ENCODE results near the gene HES5.

Gene HES5

DNA sequence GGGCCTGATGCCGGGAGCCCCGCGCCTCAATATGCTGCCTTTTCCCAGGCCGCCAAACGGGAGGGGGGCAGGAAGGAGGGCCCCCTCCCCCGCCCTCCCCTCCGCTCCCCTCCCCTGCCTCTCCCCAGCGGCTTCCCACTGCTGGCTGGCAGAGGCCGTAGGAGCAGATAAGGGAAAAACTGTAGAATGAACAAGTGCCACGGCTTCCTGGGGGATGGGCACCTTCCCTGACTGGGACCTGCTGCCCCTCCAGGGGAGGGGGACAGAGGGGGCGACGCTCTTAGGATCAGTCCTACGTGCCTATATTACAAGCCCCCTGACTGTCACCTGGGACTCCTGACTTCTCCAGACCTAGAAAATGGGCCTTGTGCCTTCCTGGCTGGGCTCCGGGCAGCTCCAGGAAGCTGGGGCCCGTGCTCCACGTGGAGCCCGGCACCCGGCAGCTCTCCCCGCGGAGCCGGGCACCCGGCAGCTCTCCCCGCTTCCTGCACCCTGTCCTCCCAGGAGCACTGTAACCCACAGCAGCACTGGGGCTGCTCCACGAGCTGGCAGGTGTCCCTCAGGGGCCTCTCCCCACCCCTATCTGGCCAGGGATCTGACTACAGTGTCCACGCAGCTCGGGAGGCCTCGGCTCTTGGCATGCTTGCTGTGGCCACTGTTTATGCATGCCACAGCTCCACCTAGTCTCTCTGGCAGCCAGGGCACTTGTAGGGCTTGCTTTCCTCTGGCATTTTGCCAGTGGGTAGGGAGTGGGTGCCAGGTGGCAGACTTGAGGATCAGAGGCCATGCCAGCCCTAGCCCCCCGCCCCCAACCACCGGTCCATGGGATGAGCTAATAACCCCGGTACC, 674 bp upstream of the HES5 start:
- no peak for DNase-seq (ENCODE audit: low read depth in 2 of 2)

DNA sequence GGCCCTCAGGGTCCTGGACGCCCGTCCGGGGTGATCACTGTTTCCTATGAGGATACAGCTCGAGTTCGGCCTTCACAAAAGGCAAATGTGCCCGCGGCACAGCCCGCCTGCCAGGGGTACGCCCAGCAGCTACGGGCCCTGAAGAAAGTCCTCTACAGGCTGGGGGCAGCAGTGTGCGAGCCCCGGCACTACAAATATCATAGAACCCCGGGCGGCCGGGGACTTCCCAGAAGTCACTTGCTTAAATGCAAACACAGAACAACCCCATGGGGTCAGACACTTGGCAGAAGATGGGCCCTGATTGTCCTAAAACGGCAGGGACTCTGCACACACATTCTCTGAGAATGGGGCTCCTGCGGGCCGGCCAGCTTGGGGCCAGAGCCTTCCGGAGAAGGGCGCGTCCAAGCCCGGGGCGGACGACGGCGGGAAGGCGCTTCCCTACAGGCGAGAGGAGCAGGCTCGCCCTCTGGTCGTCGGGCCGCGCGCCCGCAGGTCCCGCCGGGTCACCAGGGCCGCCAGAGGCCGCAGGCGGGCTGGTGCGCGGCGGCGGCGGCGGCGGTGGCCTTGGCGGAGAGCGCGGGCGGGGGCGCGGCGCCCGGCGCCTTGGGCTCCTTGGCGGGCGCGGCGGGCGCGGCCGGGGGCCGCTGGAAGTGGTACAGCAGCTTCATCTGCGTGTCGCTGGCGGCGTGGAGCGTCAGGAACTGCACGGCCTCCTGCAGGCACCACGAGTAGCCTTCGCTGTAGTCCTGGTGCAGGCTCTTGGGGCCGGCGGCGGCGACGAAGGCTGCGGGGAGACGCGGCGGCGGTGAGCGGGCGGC, 888 bp downstream of the HES5 start:
- no peak for DNase-seq (ENCODE audit: low read depth in 2 of 2)

DNA sequence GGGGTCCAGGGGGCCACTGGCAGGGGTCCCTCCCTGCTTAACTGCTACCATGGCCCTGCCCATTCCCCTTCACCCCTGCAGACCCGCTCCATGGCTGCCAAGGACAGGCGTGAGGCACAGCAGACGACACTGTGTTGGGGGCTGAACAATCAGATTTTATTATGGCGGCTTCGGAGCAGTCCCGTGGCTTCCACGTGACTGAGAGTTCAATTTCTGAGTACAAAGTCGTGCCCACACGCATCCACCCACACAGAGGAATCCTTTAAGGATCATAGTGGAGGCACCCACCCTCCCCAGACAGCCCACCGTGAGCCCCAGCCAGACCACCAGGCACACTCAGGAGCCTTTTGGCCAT, 1.5 kb downstream of the HES5 start:
- DNase-seq (ENCODE audit: low read depth in 2 of 2): no peak

DNA sequence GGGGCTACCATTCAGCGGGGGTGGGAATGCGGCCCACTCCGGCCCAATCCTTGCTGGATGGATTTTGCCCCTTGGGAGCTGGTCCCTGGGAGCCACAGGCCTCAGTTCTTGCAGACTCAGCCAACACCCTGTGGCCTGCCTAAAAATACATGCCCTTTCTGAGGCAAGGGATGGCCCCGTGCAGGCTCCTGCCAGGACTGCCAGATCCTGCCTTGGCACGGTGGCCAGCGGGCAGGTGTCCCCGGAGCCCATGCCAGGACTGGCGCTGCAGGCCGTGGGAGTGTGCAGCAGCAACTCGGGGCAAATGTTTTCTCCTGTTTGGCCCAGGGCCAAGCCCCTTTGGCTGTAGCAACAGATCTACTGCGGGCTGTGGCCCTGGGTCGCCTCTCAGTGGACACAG, 2.0 kb downstream of the HES5 start:
- DNase-seq (ENCODE audit: low read depth in 2 of 2): no peak

DNA sequence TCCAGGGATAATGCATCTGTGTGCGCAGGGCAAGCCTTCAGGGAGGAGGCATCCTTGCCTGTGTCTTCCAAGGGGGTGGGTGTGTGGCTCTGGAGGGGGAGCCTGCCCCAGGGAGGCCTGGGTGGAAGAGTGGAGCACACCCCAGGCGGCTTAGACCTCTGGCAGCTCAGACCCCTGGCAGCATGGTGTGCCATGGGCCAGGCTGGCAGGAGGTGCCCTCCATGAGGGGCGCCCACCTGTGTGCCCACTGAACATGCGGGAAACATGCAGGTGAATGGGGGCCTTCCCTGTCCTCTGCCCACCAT, 2.6 kb downstream of the HES5 start:
- no peak for DNase-seq (ENCODE audit: low read depth in 2 of 2)

DNA sequence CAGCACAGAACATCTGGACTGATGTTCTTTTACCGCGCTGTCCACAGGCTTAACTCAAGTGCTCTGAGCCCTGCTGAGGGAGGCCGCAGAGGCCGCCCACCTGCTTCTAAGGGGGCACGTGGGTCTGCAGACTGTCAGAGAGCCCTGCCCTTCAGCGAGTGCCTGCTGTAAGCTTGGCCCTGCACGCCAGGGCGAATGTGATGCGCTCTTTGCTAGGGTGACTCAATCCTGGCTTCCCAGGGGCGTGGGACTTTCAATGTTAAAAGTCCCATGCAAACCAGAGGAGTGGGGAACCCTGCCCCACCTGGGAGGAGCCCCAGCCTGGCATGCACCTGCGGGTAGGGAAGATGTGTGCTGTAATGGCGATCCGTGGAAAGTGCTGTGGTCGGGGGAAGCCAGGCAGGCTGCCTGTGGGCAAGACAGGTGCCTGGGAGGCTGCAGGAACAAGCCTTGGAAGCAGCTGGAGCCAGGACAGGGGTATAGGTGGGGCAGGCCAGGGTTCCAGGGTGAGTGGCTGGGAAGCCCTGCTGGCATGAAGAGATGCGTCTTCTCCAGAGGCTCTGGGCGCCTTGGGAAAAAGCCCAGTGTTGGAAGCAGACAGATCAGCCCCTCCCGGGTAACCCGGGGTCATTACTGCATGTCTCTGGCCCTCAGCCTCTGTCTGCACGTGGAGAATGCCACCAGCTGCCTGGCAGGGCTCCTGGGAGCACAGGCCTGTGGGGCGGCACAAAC, 3.1 kb downstream of the HES5 start:
- peak; percentile 65 to 73 for DNase-seq (ENCODE audit: low read depth in 2 of 2)

DNA sequence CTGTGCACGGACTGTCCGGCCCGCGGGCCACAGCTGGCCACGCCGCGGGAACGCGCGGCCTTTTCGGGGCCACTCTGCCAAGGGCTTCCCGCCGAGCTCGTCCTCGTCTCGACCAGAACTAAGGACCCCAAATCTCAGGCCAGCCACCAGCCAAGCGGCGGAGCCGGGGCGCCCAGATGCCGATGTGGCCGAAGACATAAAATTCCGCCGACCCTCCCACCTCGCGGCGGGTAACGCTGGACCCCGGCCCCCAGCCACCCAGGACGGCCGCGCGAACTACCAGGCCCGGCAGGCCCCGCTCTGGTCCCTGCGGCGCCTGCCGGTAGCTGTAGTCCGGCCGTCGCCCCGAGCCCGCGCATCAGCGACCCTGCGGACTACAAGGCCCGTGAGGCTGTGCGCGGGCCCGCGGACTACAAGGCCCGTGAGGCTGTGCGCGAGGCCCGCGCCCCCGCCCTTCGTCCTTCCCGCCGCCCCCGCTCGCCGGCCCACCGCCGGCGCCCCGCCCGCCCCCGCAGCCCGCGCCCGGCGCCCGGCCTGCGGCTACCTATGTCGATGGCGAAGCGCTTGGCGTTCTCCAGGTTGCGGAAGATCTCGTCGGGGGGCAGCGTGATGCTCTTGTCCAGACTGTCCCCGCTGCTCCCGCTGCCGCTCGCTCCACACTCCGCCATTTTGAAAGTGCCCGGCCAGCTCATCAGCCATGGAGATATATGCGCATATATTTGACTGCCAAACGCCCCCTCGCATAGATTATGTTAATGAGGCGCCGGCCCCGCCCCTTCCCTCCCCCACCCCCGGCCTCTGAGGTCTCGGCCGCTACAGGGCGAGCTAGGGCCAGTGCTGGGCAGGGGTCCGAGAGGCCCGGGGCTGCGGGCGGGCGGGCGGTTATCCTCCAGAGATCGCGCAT, 3.9 kb downstream of the HES5 start, which contains the start of gene PANK4:
TSS of gene PANK4 (minus strand) at position 677 of the 904 bp plus-strand sequence. CDS start at position 668, 9 bp downstream.
- peak; percentile 86 to 88 for DNase-seq (ENCODE audit: low read depth in 2 of 2)

DNA sequence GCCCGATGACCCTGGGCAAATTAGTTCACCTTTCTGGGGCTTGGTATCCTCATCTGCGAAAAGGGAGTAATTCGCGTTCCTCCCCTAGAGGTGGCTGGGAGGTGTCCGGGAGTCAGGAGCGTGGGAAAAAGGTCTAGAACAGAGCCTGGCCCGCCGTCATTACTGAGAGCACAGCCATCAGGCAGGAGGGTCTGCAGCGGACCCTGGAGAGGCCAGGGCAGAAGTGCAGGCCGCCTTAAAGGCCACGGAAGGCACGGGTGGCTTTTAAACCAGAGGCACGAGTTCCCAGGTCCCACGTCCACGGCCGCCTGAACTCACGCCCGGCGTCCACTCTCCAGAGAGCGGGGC, 4.5 kb downstream of the HES5 start:
- DNase-seq (ENCODE audit: low read depth in 2 of 2): no peak

DNA sequence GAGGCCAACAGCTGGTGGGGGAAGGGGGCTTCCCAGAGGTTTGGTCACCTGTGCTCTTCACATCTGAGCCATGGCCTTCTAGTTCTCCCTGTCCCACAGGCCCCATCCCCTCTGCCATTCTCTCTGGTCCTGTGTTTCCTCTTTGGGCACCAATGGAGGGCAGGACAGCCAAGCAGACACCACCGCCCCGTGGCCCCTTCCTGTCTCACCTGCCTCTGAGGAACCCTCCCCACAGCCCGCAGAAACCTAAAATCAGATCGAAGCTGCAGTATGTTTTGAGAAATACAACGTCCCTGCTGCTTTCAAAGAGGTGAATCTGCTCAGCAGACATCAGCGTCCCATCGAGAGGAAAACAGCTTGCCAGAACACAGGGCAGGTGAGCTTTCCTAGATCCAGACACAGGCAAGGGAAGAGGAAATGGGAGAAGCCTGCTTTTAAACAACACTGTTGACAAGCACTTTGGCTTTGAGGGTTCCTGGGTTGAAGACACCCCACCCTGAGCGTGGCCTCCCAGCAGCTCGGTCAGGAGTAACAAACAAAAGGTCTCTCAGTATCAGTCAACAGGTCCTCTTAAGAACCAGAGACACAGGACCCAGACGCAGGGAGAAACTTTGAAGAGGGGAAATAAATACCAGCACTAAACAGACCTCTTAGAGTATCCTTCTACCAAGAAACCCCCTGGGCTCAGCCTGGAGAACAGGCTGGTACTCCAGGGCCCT, 6.0 kb downstream of the HES5 start:
- DNase-seq (ENCODE audit: low read depth in 2 of 2): no peak

DNA sequence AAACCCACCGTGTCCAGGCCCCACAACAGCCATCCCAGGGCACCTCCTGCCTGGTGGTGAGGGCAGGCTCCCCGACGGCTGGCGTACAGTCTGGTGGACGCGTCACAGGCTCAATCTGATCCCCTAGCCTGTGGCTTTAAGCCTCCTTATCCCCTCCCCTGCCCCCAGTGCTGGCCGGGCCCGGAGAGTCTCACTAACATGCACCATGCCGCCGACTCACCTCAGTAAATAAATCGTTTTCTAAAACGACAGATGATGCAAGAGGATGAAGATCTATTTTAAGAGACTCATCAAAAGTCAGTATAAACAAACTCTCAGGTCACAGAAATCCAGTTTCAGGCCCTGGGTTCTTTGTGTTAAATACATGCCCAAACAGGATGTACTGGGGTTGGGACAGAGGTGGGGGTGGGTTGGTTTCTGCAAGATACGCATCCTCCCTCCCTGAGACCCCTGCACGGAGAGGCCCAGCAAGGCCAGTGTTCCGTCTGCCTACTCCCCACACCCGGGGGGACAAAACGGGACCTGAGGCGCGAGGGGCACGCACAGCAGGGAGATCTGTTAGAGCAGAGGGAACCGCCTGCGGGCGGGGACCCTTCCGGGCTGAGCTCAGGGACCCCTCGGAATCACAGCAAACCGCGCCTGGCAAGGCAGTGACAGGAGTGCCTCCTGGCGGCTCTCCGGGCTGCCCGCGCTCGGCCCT, 6.7 kb downstream of the HES5 start:
- DNase-seq (ENCODE audit: low read depth in 2 of 2): no peak

DNA sequence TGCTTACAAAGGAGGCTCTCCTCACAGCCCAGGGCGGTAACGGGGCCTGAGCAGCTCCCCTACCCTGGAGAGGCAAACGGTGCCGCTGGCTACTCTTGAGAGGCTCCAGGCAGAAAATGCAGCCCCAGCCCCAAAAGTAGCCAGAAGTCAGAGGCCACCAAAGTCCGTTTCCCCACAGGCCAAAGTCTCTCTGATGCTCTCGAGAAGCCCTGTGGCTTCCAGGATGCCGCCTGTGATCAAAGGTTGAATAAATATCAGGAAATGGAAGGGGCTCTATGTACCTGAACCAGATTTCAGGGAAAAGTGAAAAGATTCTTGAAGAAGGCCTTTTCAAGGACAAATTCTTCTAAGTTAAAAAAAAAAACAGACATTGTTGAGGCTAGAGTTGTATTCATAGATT, 7.8 kb downstream of the HES5 start:
- no peak for DNase-seq (ENCODE audit: low read depth in 2 of 2)

DNA sequence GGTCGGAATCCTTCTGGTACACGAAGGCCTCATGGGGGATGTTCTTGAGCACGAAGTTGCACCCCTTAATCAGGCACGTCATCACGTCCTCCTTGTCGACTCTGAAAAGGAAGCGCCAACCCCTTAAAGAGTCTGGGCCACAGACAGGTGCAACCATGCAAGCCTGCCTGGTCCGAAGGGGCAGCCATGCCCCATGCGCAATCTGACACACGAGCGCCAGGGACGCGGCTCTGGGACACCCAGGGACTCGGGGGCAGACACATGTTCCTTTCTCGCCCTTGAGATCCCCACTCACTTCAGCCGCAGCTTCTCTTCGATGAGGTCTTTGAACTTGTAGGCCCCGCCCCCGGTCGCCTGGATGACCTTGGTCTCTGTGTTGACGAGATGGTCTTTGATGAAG, 9.3 kb downstream of the HES5 start:
- DNase-seq (ENCODE audit: low read depth in 2 of 2): no peak

DNA sequence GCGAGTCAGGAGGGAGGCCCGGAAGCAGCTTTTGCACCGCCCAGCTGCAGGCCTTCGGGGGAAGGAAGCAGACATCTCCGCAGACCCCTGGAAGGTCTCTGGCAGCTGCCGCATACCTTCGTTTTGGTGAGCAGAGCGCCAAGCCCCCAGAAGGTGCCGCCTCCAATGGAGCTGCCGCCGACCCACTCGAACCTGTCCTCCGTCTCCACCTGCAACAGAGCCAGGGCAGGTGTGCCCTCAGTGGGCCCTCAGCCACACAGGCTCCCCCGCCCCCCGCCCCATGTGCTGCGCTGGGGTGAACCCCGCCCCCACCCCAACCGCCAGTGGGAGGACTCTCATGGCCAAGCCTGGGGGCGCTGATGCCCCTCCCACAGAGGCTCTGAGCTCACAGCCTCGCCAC, 9.9 kb downstream of the HES5 start:
- no peak for DNase-seq (ENCODE audit: low read depth in 2 of 2)

DNA sequence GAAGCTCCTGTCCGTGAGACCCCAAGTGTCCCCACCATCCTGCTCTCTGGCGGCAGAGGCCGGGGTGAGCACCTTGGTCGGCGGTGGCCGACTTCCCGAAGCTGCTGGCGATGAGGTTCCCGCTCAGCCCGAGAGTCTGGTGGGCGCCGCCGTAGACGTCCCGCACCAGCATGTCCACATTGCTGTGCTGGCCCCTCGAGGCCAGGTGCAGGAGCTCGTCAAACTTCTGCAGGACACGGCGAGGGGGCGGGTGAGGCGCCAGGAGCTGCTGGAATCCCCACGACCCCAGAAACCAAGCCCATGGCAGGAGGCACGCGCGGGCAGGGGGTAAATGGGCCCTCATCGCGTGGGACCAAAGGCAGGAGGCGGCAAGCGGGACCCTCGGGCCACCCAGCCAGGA, 10.3 kb downstream of the HES5 start:
- DNase-seq (ENCODE audit: low read depth in 2 of 2): no peak

DNA sequence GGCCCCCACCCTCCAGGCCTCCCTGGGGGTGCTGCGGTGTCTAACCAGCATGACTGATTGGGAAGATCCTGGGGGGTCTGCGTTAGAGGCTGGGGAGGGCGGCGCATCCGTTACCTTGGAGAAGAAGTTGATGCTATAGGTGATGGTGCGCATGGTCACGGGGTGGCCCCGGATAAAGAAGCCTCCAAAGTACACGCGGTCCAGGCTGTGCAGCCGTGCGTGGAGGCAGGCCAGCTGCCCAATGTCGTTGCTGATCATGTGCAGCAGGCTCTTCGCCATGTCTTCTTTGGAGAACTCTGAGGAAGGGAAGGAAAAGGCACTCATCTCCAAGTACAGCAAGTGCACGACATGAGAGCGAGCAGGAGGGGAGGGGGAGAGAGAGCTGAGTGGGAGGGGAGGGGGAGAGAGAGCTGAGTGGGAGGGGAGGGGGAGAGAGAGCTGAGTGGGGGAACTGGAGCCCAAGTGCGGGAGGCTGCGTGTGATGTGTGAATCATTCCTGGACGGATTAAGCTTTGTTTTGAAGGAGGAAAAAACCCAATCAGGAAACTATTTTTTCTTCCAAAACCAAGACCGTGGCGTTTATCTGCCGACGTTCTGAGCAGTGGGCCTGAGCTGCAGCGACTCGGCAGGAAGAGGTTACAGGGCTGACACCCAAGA, 10.9 kb downstream of the HES5 start:
- no peak for DNase-seq (ENCODE audit: low read depth in 2 of 2)

DNA sequence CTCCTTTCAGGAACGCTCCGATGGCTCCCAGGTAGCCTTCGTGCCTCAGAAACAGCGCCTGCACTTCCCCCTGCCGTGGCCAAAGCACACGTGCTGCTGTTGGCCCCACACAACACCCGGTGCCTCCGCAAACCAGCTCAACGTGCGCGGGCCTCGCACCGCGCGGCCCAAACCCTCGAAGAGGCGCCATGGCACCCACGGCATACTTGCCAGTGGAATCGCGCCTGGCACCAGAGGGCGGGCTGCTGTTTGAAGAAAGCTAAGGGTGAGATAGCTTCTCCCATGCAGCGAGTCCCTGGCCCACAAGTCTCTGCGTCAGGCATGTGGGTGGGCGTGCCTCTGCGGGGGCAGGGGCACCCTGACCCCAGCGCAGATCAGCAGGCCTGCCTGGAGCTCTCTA, 11.5 kb downstream of the HES5 start:
- DNase-seq (ENCODE audit: low read depth in 2 of 2): no peak

DNA sequence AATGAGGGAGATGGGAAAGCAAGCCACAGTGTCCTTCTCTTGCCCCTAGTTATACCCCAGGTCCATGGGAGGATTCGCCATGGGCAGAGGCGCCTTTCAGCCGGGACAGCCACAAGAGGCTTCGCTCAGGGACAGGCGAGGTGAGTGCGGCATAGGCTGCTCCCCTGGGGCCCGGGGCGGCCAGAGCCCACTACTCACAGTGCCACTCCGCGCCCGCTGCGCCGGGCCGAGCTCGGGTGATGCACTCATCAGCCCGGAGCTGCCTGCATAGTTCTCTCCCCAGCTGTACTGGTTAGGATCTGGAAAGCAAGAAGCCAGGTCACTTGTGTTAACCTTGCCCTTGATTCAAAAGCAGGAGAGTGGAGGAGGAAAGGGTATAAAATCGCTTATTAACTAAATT, 12.1 kb downstream of the HES5 start:
- DNase-seq (ENCODE audit: low read depth in 2 of 2): no peak

DNA sequence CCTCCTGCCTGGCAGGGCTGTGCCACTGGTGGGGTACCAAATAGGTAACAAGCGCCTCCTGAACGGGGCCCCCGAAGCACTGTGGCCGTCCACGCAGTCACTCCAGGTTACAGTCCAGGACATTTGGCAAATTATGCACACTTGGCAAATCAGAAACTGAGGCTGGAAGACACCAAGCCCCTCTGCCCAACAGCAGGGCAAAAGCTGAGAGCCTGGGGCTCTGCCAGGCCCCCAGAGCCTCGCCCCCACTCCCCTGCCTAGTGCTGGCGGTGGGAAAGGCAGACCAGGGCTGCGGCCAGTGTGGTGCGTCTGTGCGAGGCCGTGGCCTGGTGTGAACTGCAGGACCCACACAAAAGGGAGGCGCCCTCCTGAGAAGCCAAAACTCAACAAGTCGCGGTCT, 13.1 kb downstream of the HES5 start:
- DNase-seq (ENCODE audit: low read depth in 2 of 2): no peak

DNA sequence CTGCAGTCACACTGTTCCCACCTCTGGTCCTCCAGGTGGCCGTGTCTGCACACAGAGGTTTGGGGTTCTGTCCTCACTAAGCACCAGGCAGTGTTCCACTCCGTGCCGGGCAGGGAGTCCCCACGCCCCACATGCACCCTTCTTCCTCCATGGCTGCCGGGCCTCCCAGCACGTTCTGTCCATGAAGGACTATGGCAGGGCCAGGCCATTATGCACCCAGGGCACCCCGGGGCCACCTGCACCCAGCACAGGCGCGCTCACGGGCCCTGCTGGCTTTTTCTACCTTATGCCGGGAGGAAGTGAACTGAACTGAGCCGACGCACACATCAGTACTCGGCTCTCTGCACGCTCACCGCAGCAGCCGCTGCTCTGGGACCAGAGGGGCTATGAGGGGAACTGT, 13.9 kb downstream of the HES5 start:
- no peak for DNase-seq (ENCODE audit: low read depth in 2 of 2)

DNA sequence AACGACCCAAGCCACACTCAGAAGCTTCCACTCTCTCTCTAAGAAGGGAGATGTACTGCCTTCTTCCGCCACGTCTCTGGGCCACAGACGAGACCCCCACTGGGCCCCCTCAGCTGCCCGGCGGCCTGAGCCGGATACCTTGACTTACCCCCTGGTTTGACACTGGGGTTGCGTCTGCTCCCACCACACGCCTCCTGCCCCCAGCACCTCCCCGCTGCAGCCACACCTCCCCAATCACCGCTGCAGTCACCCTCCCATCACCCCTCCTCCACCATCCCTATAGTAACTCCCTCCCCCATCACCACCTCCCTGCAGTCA, 14.3 kb downstream of the HES5 start:
- no peak for DNase-seq (ENCODE audit: low read depth in 2 of 2)
